Measurements from ENCODE around the gene EYS.

- no peak for TF ChIP-seq CTCF (IDR thresholded peaks at IDR 0.05)
- TF ChIP-seq EP300 (IDR thresholded peaks at IDR 0.05), result no peak
- TF ChIP-seq POLR2A (IDR thresholded peaks at IDR 0.05; ENCODE audit: low read depth), result no peak
These were observed 994.4 kb downstream of the EYS start for GRCh38 chr6:64712606-64713005.
